Measurements from ENCODE around the gene TXNRD2. TPM values are rescaled to one million over a fixed set of nuclear protein-coding genes. Genes with fewer than 3 reads are reported as not detected.

Gene TXNRD2
- total and polyA plus RNA-seq, 2 experiments from 2014 or later: 11.2 to 12.4 TPM

DNA sequence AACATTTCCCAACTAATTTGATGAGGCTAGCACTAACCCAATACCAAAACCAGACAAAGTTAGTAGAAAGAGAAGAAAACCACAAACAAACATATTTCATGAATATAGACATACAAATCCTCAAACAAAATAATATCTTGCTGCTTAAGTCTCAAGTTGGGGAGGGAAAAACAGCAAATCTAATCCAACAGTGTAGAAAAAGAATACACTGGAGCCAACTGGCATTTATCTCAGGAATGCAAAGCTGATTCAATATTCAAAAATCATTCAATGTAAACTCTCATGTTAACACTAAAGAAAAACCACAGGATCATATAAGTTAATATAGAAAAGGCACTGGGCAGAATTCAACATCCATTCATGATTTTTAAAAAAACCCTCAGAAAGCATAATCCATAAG, 105.1 kb downstream of the TXNRD2 start:
- no peak for ATAC-seq
- Histone ChIP-seq H3K36me3 (ENCODE audit: insufficient read depth) (no peaks in the 10 kb centered on the region), H3K79me2 (replicated peaks; ENCODE audit: insufficient read depth) (no peaks in the 10 kb centered on the region), H3K9me2 (ENCODE audit: insufficient read depth) (no peaks in the 10 kb centered on the region), H3F3A (replicated peaks; ENCODE audit: low read depth) (no peaks in the 10 kb centered on the region), H3K27ac (ENCODE audit: low read depth) (no peak overlapping the region), H4K20me1 (replicated peaks; ENCODE audit: insufficient read depth) (no peaks in the 10 kb centered on the region; the same call in none of the 2 replicates), H2AFZ (no peak overlapping the region), H3K4me1 (ENCODE audit: insufficient read depth) (no peaks in the 10 kb centered on the region), H3K4me2 (no peak overlapping the region), H3K27me3 (ENCODE audit: insufficient read depth) (no peaks in the 10 kb centered on the region), H3K4me3 (no peak overlapping the region)
- no peak overlapping the region for H3K4me3 Mint-ChIP-seq
- H3K4me1 Mint-ChIP-seq: peaks cover under 1% of the 10 kb centered on the region; the same call in 1 of the 3 replicates
- H3K9me3 Mint-ChIP-seq: no peaks in the 10 kb centered on the region
- DNase-seq (ENCODE audit: low spot score): no peak
- TF ChIP-seq, protein P1, sequence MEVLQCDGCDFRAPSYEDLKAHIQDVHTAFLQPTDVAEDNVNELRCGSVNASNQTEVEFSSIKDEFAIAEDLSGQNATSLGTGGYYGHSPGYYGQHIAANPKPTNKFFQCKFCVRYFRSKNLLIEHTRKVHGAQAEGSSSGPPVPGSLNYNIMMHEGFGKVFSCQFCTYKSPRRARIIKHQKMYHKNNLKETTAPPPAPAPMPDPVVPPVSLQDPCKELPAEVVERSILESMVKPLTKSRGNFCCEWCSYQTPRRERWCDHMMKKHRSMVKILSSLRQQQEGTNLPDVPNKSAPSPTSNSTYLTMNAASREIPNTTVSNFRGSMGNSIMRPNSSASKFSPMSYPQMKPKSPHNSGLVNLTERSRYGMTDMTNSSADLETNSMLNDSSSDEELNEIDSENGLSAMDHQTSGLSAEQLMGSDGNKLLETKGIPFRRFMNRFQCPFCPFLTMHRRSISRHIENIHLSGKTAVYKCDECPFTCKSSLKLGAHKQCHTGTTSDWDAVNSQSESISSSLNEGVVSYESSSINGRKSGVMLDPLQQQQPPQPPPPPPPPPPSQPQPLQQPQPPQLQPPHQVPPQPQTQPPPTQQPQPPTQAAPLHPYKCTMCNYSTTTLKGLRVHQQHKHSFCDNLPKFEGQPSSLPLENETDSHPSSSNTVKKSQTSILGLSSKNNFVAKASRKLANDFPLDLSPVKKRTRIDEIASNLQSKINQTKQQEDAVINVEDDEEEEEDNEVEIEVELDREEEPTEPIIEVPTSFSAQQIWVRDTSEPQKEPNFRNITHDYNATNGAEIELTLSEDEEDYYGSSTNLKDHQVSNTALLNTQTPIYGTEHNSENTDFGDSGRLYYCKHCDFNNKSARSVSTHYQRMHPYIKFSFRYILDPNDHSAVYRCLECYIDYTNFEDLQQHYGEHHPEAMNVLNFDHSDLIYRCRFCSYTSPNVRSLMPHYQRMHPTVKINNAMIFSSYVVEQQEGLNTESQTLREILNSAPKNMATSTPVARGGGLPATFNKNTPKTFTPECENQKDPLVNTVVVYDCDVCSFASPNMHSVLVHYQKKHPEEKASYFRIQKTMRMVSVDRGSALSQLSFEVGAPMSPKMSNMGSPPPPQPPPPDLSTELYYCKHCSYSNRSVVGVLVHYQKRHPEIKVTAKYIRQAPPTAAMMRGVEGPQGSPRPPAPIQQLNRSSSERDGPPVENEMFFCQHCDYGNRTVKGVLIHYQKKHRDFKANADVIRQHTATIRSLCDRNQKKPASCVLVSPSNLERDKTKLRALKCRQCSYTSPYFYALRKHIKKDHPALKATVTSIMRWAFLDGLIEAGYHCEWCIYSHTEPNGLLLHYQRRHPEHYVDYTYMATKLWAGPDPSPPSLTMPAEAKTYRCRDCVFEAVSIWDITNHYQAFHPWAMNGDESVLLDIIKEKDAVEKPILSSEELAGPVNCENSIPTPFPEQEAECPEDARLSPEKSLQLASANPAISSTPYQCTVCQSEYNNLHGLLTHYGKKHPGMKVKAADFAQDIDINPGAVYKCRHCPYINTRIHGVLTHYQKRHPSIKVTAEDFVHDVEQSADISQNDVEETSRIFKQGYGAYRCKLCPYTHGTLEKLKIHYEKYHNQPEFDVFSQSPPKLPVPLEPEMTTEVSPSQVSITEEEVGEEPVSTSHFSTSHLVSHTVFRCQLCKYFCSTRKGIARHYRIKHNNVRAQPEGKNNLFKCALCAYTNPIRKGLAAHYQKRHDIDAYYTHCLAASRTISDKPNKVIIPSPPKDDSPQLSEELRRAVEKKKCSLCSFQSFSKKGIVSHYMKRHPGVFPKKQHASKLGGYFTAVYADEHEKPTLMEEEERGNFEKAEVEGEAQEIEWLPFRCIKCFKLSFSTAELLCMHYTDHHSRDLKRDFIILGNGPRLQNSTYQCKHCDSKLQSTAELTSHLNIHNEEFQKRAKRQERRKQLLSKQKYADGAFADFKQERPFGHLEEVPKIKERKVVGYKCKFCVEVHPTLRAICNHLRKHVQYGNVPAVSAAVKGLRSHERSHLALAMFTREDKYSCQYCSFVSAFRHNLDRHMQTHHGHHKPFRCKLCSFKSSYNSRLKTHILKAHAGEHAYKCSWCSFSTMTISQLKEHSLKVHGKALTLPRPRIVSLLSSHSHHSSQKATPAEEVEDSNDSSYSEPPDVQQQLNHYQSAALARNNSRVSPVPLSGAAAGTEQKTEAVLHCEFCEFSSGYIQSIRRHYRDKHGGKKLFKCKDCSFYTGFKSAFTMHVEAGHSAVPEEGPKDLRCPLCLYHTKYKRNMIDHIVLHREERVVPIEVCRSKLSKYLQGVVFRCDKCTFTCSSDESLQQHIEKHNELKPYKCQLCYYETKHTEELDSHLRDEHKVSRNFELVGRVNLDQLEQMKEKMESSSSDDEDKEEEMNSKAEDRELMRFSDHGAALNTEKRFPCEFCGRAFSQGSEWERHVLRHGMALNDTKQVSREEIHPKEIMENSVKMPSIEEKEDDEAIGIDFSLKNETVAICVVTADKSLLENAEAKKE (CRISPR knock-in tag; IDR thresholded peaks at IDR 0.05): no peak
- no peak for TF ChIP-seq ETS1 (IDR thresholded peaks at IDR 0.05)
- no peak for TF ChIP-seq CREB1 (CRISPR knock-in tag; IDR thresholded peaks at IDR 0.05; ENCODE audit: low read depth)
- no peak for TF ChIP-seq JUNB (IDR thresholded peaks at IDR 0.05; ENCODE audit: unreplicated experiment)
- no peak for TF ChIP-seq ZNF114 (CRISPR knock-in tag; IDR thresholded peaks at IDR 0.05)
- TF ChIP-seq POLR2AphosphoS5 (IDR thresholded peaks at IDR 0.05; ENCODE audit: low read depth): no peak
- TF ChIP-seq STAT1 (IDR thresholded peaks at IDR 0.05; ENCODE audit: unreplicated experiment): no peak
- TF ChIP-seq EZH2 (IDR thresholded peaks at IDR 0.05; ENCODE audit: low read depth, unreplicated experiment): no peak
- TF ChIP-seq CTCF (conservative IDR thresholded peaks at IDR 0.05; ENCODE audit: low read depth in 2 of 2): no peak
- no peak for TF ChIP-seq EZH2phosphoT487 (IDR thresholded peaks at IDR 0.05; ENCODE audit: unreplicated experiment)
- TF ChIP-seq NANOG (IDR thresholded peaks at IDR 0.05; ENCODE audit: borderline replicate concordance): no peak
- no peak for TF ChIP-seq ZNF331 (CRISPR knock-in tag; IDR thresholded peaks at IDR 0.05; ENCODE audit: low read depth)
- TF ChIP-seq REST (IDR thresholded peaks at IDR 0.05; ENCODE audit: unreplicated experiment): no peak
- no peaks in the 10 kb centered on the region for H3K27me3 Mint-ChIP-seq (ENCODE audit: insufficient read depth, low read depth, poor library complexity)
- no peaks in the 10 kb centered on the region for H3K36me3 Mint-ChIP-seq (ENCODE audit: low read depth)
- no peak overlapping the region for H3K27ac Mint-ChIP-seq
